ENCODE measurements around the gene RAPGEF2. TPM values are rescaled to one million over a fixed set of nuclear protein-coding genes. Genes with fewer than 3 reads are reported as not detected.

The RAPGEF2 gene
- total and polyA plus RNA-seq, 2 donors (not counting 1 experiment from before 2014, with no cell fraction given): 10.9 to 45.8 TPM

DNA sequence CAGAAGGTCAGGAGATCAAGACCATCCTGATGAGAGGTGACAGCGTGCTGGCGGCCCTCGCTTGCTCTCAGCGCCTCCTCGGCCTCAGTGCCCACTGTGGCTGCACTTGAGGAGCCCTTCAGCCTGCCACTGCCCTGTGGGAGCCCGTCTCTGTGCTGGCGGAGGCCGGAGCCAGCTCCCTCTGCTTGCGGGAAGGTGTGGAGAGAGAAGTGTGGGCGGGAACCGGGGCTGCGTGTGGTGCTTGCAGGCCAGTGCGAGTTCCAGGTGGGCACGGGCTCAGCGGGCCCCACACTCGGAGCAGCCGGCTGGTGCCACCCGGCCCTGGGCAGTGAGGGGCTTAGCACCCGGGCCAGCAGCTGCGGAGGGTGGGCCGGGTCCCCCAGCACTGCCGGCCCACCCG lies 286.9 kb downstream of the RAPGEF2 start:
- H3K4me1 ChIP-seq (ENCODE audit: control insufficient read depth in 2 of 2, insufficient read depth in 2 of 2, low read length in 2 of 2): no peaks in the 10 kb centered on the region
- no peak for TF ChIP-seq EZH2 (IDR thresholded peaks at IDR 0.05; ENCODE audit: borderline replicate concordance, insufficient read depth, low read depth, low read length, poor library complexity, severe bottlenecking)
- no peak for TF ChIP-seq CTCF (IDR thresholded peaks at IDR 0.05)
- no peak overlapping the region for H3K4me2 ChIP-seq (replicated peaks; ENCODE audit: low read depth, low read length, poor library complexity, severe bottlenecking)
- H3K4me3 ChIP-seq (ENCODE audit: control extremely low read depth in 1 of 5, extremely low read depth in 1 of 5, insufficient read depth in 1 of 5, low read depth in 2 of 5, low read length in 4 of 5): no peak overlapping the region
- Mint-ChIP-seq H3K4me1 (no peaks in the 10 kb centered on the region), H3K27me3 (peaks cover 9% of the 10 kb centered on the region), H3K27ac (no peak overlapping the region), H3K9me3 (ENCODE audit: insufficient read depth) (peaks cover 4% of the 10 kb centered on the region), H3K4me3 (no peak overlapping the region)
- no peaks in the 10 kb centered on the region for H4K20me1 ChIP-seq (ENCODE audit: control insufficient read depth, insufficient read depth, low read length, poor library complexity, severe bottlenecking)
- ATAC-seq (ENCODE audit: low read depth): no peak
- no peaks in the 10 kb centered on the region for H3K79me2 ChIP-seq (ENCODE audit: control insufficient read depth, insufficient read depth, low read length)
- intact Hi-C loops (cut with micrococcal nuclease): no loop called here
- peaks cover 0 to 4% (median 0%) of the 10 kb centered on the region in 3 donors for H3K9me3 ChIP-seq (ENCODE audit: control extremely low read depth in 1 of 3, control insufficient read depth in 2 of 3, insufficient read depth in 1 of 3, low read length in 2 of 3)
- H3K27me3 ChIP-seq (replicated peaks in 1 of 4; ENCODE audit: control extremely low read depth in 1 of 4, control insufficient read depth in 3 of 4, insufficient read depth in 4 of 4, low read length in 3 of 4): peaks cover 0 to 3% (median 0%) of the 10 kb centered on the region in 4 experiments
- POLR2A ChIA-PET: no interaction called here
- CTCF ChIA-PET: no interaction called here
- no peak overlapping the region for H2AFZ ChIP-seq (ENCODE audit: insufficient read depth, low read depth, low read length, poor library complexity, severe bottlenecking)
- H3K9ac ChIP-seq (ENCODE audit: low read length): no peak overlapping the region
- 92% methylated on average over 23 of the region's 23 CpGs for WGBS (ENCODE audit: insufficient coverage)
- no peak overlapping the region for H3K27ac ChIP-seq (ENCODE audit: low read length in 2 of 2)
- no peak for DNase-seq
- H3K36me3 ChIP-seq (replicated peaks in 1 of 2; ENCODE audit: control extremely low read depth in 1 of 2, control insufficient read depth in 1 of 2, extremely low read depth in 1 of 2, insufficient read depth in 2 of 2, low read length in 1 of 2): no peaks in the 10 kb centered on the region

- H3K36me3 ChIP-seq (replicated peaks in 1 of 2; ENCODE audit: control extremely low read depth in 1 of 2, control insufficient read depth in 1 of 2, extremely low read depth in 1 of 2, insufficient read depth in 2 of 2, low read length in 1 of 2): no peaks in the 10 kb centered on the region
- CTCF ChIA-PET: no interaction called here
- H3K9me3 ChIP-seq (ENCODE audit: control extremely low read depth in 1 of 3, control insufficient read depth in 2 of 3, insufficient read depth in 1 of 3, low read length in 2 of 3): peaks cover 0 to 4% (median 0%) of the 10 kb centered on the region in 3 donors
- no peak for TF ChIP-seq CTCF (IDR thresholded peaks at IDR 0.05)
- no peak for TF ChIP-seq EZH2 (IDR thresholded peaks at IDR 0.05; ENCODE audit: borderline replicate concordance, insufficient read depth, low read depth, low read length, poor library complexity, severe bottlenecking)
- no peak for ATAC-seq (ENCODE audit: low read depth)
- intact Hi-C loops (cut with micrococcal nuclease): no loop called here
- WGBS (ENCODE audit: insufficient coverage): 6% methylated on average over 11 of the region's 12 CpGs
- Mint-ChIP-seq H3K4me3 (no peak overlapping the region), H3K27ac (no peak overlapping the region), H3K9me3 (ENCODE audit: insufficient read depth) (peaks cover 4% of the 10 kb centered on the region), H3K4me1 (no peaks in the 10 kb centered on the region), H3K27me3 (peaks cover 5% of the 10 kb centered on the region)
- H3K27me3 ChIP-seq (replicated peaks in 1 of 4; ENCODE audit: control extremely low read depth in 1 of 4, control insufficient read depth in 3 of 4, insufficient read depth in 4 of 4, low read length in 3 of 4): peaks cover 0 to 3% (median 0%) of the 10 kb centered on the region in 4 experiments
- peak overlapping the region; percentile 49 for H2AFZ ChIP-seq (ENCODE audit: insufficient read depth, low read depth, low read length, poor library complexity, severe bottlenecking)
- no peak overlapping the region for H3K4me2 ChIP-seq (replicated peaks; ENCODE audit: low read depth, low read length, poor library complexity, severe bottlenecking)
- H3K79me2 ChIP-seq (ENCODE audit: control insufficient read depth, insufficient read depth, low read length): no peaks in the 10 kb centered on the region
- no peaks in the 10 kb centered on the region for H4K20me1 ChIP-seq (ENCODE audit: control insufficient read depth, insufficient read depth, low read length, poor library complexity, severe bottlenecking)
- no peak overlapping the region for H3K4me3 ChIP-seq (ENCODE audit: control extremely low read depth in 1 of 5, extremely low read depth in 1 of 5, insufficient read depth in 1 of 5, low read depth in 2 of 5, low read length in 4 of 5)
- no peak for DNase-seq
- H3K4me1 ChIP-seq (ENCODE audit: control insufficient read depth in 2 of 2, insufficient read depth in 2 of 2, low read length in 2 of 2): no peaks in the 10 kb centered on the region
- POLR2A ChIA-PET: no interaction called here
- H3K9ac ChIP-seq (ENCODE audit: low read length): no peak overlapping the region
- no peak overlapping the region for H3K27ac ChIP-seq (ENCODE audit: low read length in 2 of 2)
Observed at GRCh38 chr4:159390648-159391047, 287.8 kb downstream of the RAPGEF2 start.

Measured in B cell (primary cell).